Common myeloid progenitor, CD34-positive (primary cell): Measurements from ENCODE around the gene KLHL2.

Source experiments
- CTCF ChIA-PET: fragments of 350-600 bp; sonication (Branson Sonifier 250); formaldehyde crosslinking; loops from one replicate; lab custom pipeline; 2021; ENCODE audit warnings: antibody characterized with exemption; lab: Charles Lee
- POLR2A ChIA-PET: fragments of 350-600 bp; sonication (Branson Sonifier 250); formaldehyde crosslinking; loops from one replicate; lab custom pipeline; 2021; ENCODE audit warnings: antibody characterized with exemption; lab: Charles Lee
- DNase-seq, 3 donors: peaks; one replicate each; pipeline versions ENCODE4 v3.0.0 to v3.0.0-alpha.2; 2013
- H3K27ac ChIP-seq, 2 experiments: 1 replicate in 1 of 2; 2 replicates in 1 of 2; pipeline ENCODE4 v1.7.0; 2013; ENCODE audit warnings: inconsistent platforms in 2 of 2, low read length in 2 of 2, mild to moderate bottlenecking in 2 of 2, low read depth in 1 of 2, moderate library complexity in 1 of 2; ENCODE audit not compliant: severe bottlenecking in 2 of 2, insufficient read depth in 1 of 2, poor library complexity in 1 of 2
- H3K27me3 ChIP-seq, 5 experiments: replicated peaks in 2 of 5; 1 replicate in 3 of 5; 2 replicates in 2 of 5; pipeline versions ENCODE4 v1.6.1 to v1.7.0; 2013; ENCODE audit warnings: low read length in 4 of 5, mild to moderate bottlenecking in 2 of 5, moderate library complexity in 2 of 5, inconsistent platforms in 1 of 5; ENCODE audit not compliant: insufficient read depth in 5 of 5, control insufficient read depth in 4 of 5
- H3K36me3 ChIP-seq, 4 experiments: 1 replicate in 2 of 4; 2 replicates in 2 of 4; pipeline versions ENCODE4 v1.6.1 to v1.7.0; 2013; ENCODE audit warnings: low read length in 3 of 4, control low read depth in 1 of 4, mild to moderate bottlenecking in 1 of 4; ENCODE audit not compliant: control insufficient read depth in 4 of 4, insufficient read depth in 4 of 4
- H3K4me1 ChIP-seq, 4 experiments: 1 replicate in 3 of 4; 2 replicates in 1 of 4; pipeline versions ENCODE4 v1.6.1 to v1.7.1; 2013; ENCODE audit warnings: low read length in 3 of 4, mild to moderate bottlenecking in 3 of 4, control low read depth in 1 of 4, inconsistent platforms in 1 of 4, moderate library complexity in 1 of 4; ENCODE audit not compliant: control insufficient read depth in 4 of 4, insufficient read depth in 4 of 4; ENCODE audit errors: control extremely low read depth in 1 of 4
- H3K4me3 ChIP-seq, 7 experiments: 1 replicate in 4 of 7; 2 replicates in 3 of 7; pipeline versions ENCODE4 v1.5.1 to v1.7.0; 2013; ENCODE audit warnings: mild to moderate bottlenecking in 7 of 7, low read length in 6 of 7, moderate library complexity in 6 of 7, inconsistent platforms in 2 of 7, low read depth in 2 of 7, control low read depth in 1 of 7; ENCODE audit not compliant: insufficient read depth in 4 of 7, control insufficient read depth in 1 of 7; ENCODE audit errors: extremely low read depth in 1 of 7
- H3K9me3 ChIP-seq, 5 experiments: 1 replicate in 4 of 5; 2 replicates in 1 of 5; pipeline versions ENCODE4 v1.6.1 to v1.7.1; 2013; ENCODE audit warnings: low read length in 4 of 5, mild to moderate bottlenecking in 2 of 5, inconsistent platforms in 1 of 5, low read depth in 1 of 5, moderate library complexity in 1 of 5; ENCODE audit not compliant: control insufficient read depth in 4 of 5, insufficient read depth in 2 of 5; ENCODE audit errors: control extremely low read depth in 1 of 5
- WGBS: methylation state at CpG from one replicate; pipeline ENCODE4 v1.1.5; 2013; ENCODE audit not compliant: insufficient coverage; 5-methylcytosine and 5-hydroxymethylcytosine counted together

The KLHL2 gene

DNA sequence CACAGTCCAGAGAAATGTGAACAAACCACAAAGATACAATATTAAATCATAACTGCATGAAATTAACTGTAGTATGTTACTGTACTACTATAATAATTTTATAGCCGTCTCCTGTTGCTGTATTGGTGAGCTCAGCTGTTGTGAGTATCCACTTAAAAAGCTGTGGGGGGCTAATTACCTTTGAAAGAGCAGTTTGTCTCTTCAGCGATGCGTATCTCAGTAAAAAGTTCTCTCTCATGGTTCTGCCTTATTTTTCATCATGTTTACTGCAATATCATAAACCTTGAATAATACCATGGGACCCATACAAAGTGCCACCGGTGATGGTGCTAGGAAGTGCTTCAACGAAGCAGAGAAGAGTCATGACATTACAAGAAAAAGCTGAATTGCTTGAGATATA is 111.7 kb downstream of the KLHL2 start:
- 100% methylated on average over 2 of the region's 5 CpGs for WGBS
- Histone ChIP-seq H3K27ac (no peak overlapping the region), H3K27me3 (no peaks in the 10 kb centered on the region), H3K9me3 (no peaks in the 10 kb centered on the region), H3K36me3 (peaks cover 0 to 3% (median 1%) of the 10 kb centered on the region in 4 experiments), H3K4me1 (no peaks in the 10 kb centered on the region), H3K4me3 (no peak overlapping the region)
- CTCF ChIA-PET: interaction anchor here (1.5 kb wide), 1 partner anchor 10 kb away, joined by 5 read pairs; no protein-coding TSS in a partner anchor
- no peak for DNase-seq
- POLR2A ChIA-PET: no interaction called here

- CTCF ChIA-PET: interaction anchor here (1.5 kb wide), 1 partner anchor 9 kb away, joined by 5 read pairs; no protein-coding TSS in a partner anchor
- 100% methylated on average over 5 of the region's 5 CpGs for WGBS
These were observed 112.1 kb downstream of the KLHL2 start for GRCh38 chr4:165319509-165319908.

GRCh38 chr4:165324236-165324917 is 117.0 kb downstream of the KLHL2 start:
- H3K4me3 ChIP-seq: no peak overlapping the region
- H3K27ac ChIP-seq: no peak overlapping the region
- 100% methylated on average over 3 of the region's 7 CpGs for WGBS
- H3K4me1 ChIP-seq: peaks cover 16 to 25% (median 18%) of the 10 kb centered on the region in 4 experiments
- peaks cover 0 to 3% (median 0%) of the 10 kb centered on the region in 5 experiments for H3K9me3 ChIP-seq
- no peaks in the 10 kb centered on the region for H3K27me3 ChIP-seq
- no peak for DNase-seq
- H3K36me3 ChIP-seq: peaks cover 0 to 9% (median 0%) of the 10 kb centered on the region in 4 experiments
- POLR2A ChIA-PET: no interaction called here
- CTCF ChIA-PET: interaction anchor here (1.0 kb wide), 1 partner anchor 21 kb away, joined by 3 read pairs; no protein-coding TSS in a partner anchor

More at GRCh38 chr4:165319509-165319908, 112.1 kb downstream of the KLHL2 start:
- DNase-seq: no peak
- Histone ChIP-seq H3K4me3 (no peak overlapping the region), H3K27me3 (no peaks in the 10 kb centered on the region), H3K9me3 (no peaks in the 10 kb centered on the region), H3K36me3 (peaks cover 0 to 7% (median 2%) of the 10 kb centered on the region in 4 experiments), H3K27ac (no peak overlapping the region), H3K4me1 (no peaks in the 10 kb centered on the region)
- POLR2A ChIA-PET: no interaction called here

- WGBS: no CpG with 5 or more reads among the region's 3 CpGs
- no peak for DNase-seq
- no peak overlapping the region for H3K27ac ChIP-seq
- peaks cover 0 to 3% (median 0%) of the 10 kb centered on the region in 5 experiments for H3K9me3 ChIP-seq
- H3K4me1 ChIP-seq: peaks cover 16 to 26% (median 19%) of the 10 kb centered on the region in 4 experiments
- no peaks in the 10 kb centered on the region for H3K27me3 ChIP-seq
- H3K36me3 ChIP-seq: peaks cover 0 to 12% (median 0%) of the 10 kb centered on the region in 4 experiments
- ChIA-PET POLR2A (no interaction called here), CTCF (interaction anchor here (1.6 to 2.8 kb wide), 2 partner anchors 20 to 194 kb away, joined by 3 to 15 read pairs; no protein-coding TSS in a partner anchor)
- H3K4me3 ChIP-seq: no peak overlapping the region
These were observed 117.5 kb downstream of the KLHL2 start for GRCh38 chr4:165324918-165325304.

- peaks cover 16 to 31% (median 23%) of the 10 kb centered on the region in 4 experiments for H3K4me1 ChIP-seq
- WGBS: 72% methylated on average over 7 of the region's 8 CpGs
- peaks cover 0 to 3% (median 0%) of the 10 kb centered on the region in 5 experiments for H3K9me3 ChIP-seq
- no peaks in the 10 kb centered on the region for H3K27me3 ChIP-seq
- H3K36me3 ChIP-seq: peaks cover 0 to 22% (median 0%) of the 10 kb centered on the region in 4 experiments
- peak overlapping the region in 1 of 2 experiments; percentile 94 for H3K27ac ChIP-seq
- H3K4me3 ChIP-seq: peak overlapping the region in 6 of 7 experiments; percentile 94 to 98 (median 96)
- POLR2A ChIA-PET: no interaction called here
- CTCF ChIA-PET: interaction anchor here (0.9 to 2.8 kb wide), 3 partner anchors 20 to 195 kb away, joined by 3 to 15 read pairs (median 3); no protein-coding TSS in a partner anchor
- DNase-seq: peak in 2 of 3 donors; percentile 40 to 41
These were observed 118.6 kb downstream of the KLHL2 start for GRCh38 chr4:165325732-165326512.

DNA sequence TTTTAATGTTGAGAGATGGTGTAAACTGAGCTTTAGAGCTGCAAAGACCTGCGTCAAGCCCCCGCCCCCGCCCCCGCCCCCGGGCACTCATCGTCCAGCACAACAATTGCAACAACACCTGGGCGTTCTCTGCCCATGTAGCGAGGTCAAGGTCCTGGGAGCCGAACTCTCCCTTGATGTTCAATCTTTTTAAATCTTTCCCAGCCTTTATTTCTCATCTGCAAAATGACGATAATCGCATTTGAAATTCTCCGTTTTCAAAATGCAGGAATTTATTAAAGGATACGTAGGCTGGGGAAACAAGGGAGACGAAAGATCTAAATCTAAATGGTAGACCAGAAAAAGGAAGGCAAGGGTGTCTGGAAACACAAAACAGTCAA is 119.5 kb downstream of the KLHL2 start:
- Histone ChIP-seq H3K4me3 (peak overlapping the region in 6 of 7 experiments; percentile 94 to 98 (median 96)), H3K4me1 (peaks cover 16 to 39% (median 23%) of the 10 kb centered on the region in 4 experiments), H3K9me3 (peaks cover 0 to 3% (median 0%) of the 10 kb centered on the region in 5 experiments), H3K27me3 (no peaks in the 10 kb centered on the region), H3K27ac (peak overlapping the region; percentile 79 to 94), H3K36me3 (peaks cover 0 to 29% (median 2%) of the 10 kb centered on the region in 4 experiments)
- WGBS: 0% methylated on average over 8 of the region's 14 CpGs
- ChIA-PET CTCF (interaction anchor here (1.2 to 2.8 kb wide), 4 partner anchors 16 to 214 kb away, joined by 3 to 15 read pairs (median 5); partner anchors contain the start of gene TMEM192), POLR2A (interaction anchor here (0.7 kb wide), 1 partner anchor 29 kb away, joined by 3 read pairs; no protein-coding TSS in a partner anchor)
- DNase-seq: no peak
